Activated T-cell treated with anti-CD3 and anti-CD28 coated beads, Interleukin-2, amount 50 U/mL, for 48 hours (primary cell): ENCODE data around the gene P2RY2.

Experiments
- DNase-seq, 2 experiments: peaks; one replicate each; pipeline ENCODE4 v3.0.0-alpha.2; 2020

Gene P2RY2

DNA sequence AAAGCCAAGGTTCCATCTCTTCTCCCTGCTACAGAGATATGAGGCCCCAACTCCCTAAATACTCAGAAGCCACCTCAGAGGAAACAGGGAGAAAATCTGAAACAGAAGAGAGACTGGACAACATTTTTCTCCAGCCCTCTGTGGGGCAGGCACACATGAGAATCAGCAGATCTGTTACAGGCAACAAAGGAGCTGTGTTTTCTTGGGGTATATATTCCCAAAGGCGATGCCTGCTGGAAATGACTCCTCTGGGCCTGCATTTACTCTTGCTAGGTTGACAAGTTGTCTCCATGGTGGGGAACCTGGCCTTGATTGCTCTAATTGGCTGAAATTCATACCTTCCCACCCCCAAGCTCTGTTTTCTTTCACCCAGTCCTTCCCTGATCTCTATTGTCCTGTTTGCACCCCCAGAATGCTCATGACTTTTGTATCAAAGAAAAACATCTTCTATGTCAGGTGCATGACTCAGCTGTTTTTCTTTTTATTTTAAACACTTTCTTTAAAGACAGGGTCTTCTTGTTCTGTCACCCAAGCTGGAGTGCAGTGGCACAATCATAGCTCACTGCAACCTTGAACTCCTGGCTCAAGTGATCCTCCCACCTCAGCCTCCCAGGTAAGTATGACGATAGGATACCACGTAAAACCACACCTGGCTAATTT lies 30.6 kb downstream of the P2RY2 start:
- no peak for DNase-seq

DNA sequence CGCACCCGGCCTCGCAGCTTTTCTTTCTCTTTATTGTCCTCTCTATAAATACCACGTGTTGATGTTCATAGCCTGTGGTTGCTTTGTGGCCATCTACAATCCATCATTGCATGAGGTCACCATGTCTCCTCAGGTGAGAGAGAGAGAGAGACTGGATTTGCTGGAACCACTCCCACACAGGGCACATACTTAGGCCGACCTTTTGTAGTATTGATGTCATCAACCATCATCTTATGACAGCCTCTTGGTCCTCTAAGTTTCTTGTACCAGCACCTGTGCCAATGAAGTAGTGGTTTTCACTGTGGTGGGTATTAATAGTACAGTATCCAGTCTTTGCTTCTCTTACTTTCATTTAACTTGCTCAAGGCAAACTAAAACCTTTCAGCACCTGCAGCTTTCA lies 31.2 kb downstream of the P2RY2 start:
- DNase-seq: no peak

DNA sequence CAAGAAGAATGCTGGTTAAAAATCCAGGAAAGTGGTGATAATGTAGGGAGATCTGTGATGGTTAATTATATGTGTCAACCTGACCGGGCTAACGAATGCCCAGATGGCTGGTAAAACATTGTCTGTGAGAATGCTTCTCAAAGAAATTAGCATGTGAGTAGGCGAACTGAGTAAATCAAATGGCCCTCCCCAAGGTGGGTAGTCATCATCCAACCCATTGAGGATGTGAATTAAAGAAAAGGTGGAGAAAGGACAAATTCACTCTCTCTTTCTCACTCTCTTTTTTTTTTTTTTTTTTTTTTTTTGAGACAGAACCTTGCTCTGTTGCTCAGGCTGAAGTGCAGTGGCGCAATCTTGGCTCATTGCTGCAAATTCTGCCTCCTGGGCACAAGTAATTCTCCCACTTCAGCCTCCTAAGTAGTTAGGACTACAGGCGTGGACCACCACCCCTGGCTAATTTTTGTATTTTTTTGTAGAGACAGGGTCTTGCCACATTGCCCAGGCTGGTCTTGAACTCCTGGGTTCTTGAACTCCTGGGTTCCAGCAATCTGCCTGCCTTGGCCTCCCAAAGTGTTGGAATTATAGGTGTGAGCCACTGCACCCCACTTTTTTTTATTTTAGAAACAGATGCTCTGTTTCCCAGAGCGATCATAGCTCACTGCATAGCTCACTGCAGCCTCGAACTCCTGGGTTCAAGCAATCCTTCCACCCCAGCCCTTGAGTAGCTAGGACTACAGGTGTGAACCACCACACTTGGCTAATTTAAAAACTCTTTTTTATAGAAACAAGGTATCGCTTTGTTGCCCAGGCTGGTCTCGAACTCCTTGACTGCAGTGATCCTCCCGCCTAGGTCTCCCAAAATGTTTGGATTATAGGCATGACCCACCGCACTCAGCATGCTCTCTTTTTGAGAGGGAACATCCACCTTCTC lies 32.0 kb downstream of the P2RY2 start:
- peak in 1 of 2 experiments; percentile 27 for DNase-seq

DNA sequence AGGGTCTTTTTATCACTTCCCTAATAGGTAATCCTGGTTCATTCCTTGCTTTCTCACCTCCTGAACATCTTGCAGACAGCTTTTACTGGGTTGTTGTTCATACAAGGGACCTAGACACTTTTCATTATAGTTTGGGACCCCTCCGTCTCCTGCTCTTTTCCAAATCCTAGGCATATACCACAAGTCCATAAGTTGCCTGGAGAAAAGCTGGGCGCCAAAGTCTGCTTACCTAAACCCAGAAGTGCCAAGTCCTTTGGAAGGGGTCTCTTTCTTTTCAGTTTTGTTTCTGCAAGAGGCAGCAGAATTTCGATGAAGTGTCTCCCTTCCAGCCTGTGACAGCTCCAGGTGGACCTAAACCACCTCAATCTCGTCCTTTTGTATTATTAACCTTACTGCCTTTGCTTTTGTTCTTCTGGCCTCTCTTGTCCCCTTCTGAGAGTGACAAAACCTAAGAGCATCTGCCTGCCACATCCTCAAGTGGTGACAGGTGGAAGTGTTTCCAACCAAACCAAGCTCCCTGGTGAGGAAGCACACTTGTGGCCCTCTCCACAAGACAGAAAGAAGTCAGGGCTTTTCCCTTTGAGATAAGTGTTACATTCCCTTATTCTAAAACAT lies 34.6 kb downstream of the P2RY2 start:
- no peak for DNase-seq

DNA sequence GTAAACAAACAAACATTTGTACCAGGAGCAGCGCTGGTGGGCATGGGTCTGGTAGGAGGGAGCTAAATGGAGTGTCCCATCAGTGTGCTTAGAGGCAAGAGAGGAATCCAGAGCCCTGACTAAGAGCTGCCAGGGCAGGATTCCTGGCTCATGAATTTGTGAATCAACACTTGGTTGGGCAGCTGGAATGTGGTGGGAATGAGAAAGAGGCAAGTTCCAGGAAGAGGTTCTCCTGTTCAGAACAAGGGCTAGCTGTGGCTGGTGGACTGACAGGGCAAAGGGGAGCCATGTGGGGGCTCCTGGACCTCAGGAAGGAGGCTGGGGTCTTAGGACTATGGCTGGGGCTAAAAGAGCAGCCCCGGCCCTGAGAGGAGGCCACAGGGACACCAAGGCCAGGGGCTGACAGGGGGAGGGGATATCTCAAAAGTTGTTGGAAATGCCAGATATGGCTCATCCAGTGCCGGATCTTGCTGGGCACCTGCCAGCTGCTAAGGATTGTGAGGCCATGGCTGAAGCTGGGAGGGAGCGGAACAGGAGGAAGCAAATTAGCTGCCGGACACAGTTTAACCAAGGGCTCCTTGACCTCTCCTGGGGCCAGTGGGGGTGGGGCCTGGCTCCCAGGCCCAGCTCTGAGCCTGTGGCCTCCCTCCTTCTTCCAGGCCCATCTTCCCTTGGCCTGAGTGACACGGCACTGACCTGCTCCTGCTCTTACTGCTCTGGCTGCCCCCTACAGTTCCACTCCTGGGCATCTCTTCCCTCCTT lies 39.4 kb downstream of the P2RY2 start:
- no peak for DNase-seq

DNA sequence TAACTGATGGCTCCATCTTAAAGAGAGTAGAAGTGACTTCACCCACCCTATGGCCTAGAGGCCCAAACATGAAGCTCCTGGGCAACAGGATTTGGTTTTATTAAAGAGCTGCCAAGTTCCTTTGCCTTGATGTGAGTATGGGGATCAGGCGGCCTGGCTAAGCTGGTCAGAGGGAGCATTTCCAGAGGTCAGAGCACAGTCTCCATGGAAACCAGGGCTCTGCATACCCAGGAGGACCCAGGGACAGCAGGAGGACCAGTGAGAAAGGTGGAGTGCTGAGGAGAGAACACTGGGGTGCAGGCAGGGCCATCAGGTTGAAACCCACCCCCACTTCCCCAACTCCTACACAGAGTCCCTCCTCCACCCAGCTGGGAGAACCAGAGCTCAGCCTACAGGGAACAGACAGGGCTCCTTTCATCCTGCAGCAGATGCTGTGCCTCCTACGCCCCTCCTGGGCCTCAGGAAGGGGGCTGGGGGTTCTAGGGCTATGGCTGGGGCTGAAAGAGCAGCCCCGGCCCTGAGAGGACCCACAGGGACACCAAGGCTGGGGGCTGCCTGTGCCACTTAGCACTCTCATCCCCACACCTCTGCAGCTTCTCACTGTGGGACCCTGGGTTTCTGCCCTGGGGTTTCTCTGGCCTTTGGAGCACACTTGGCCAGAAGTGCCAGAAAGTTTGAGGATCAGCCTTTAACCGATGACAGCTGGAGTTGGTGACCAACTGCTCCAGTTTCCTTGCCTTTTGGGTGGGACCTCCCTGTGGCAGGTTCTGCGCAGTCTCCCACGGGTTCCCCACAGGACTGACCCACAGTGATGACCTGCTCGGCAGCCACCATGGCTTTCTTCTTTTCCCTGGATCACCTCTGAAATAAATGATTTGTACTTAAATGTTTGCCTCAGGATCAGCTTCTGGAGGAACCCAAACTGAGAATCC lies 40.3 kb downstream of the P2RY2 start:
- no peak for DNase-seq

DNA sequence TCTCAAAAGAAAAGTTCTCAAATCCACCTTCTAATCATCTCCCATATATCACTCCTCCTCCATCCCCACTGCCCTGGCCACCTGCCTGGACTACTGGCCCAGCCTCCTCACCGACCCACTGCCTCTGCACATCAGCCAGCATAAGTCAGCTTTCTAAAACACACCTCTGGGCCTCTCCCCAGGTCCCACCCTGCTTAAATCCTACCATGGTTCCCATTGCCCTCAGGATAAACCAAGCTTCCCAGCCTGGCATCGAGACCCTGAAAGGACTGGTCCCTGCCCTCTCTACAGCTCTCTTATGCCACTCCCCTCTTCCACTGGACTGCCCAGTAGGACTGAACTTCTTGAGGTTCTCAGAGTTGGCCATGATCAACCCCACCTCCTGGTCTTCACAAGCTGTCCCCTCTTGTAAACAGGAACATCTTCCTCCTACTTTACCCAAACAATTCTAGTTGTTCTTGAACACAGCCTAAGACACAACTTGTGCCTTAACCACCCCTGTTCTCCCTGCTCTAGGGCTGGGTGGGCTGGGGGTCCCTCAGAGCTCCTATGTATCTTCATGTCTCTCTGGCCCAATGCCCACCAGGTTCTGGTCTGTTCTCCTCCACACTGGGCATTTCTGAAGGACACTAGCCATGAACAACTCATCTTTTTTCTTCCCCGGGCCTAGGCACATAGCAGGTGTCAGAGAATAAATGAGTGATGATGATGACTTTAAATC lies 41.5 kb downstream of the P2RY2 start:
- DNase-seq: no peak

DNA sequence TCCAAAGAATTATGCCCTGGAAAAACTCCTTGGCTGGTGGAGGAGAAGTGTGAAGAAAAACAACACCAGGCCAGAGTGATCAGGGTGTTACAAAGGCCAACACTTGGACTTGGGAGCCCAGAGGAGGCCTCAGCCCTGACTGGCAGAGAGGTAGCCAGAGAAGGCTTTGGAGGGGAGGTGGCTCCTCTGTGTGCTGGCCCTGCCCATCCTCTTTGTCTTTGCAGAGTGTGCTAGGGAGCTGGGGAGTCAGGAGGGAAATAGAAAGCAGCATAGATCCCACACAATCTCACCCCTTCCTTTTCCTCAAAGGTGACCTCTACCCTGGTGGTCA lies 42.0 kb downstream of the P2RY2 start:
- no peak for DNase-seq

DNA sequence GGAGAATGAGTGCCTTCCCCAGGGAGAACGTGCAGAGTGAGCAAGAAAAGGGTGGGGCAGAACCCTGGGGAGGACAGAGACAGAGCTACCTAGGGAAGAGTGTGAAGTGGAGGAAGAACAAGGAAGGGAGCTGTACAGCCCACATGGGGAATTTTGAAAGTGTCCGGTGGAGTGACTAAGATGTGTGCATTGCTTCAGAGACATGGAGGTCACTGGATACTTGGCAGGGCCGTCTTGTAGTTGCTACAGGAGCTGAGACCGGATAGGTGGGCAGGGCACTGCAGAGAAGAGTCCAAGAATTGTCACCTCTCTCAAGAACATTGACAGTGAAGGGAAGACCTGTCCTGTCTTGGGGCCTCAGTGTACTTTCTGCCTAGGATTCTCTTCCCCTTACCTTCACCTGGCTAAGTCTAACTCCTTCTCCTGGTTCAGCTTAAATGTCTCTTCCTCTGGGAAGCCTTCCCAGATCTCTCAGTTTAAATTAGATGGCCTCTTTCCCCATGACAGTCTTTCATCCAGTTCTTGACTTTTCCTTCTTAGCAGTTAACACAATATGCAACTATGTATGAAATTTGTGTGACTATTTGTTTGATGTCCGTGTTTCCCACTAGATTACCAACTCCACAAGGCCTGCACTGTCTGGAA lies 44.9 kb downstream of the P2RY2 start:
- no peak for DNase-seq

DNA sequence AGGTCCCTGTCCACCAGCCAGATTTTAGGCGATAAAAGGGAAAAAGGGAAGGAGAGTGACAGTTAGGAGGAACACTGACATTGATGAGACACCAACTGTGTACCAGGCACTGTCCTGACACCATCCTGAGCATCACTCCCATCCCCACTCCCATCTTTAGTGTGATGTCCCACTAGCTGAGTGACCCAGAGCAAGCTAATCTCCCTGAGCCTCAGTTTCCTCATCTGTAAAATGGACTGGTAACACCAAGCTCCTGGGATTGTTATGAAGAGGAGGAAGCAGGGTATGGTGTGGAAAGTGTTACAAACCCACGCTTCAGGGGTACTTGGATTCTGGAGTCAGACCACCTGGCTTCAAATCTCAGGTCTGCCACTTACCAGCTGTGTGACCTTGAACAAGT lies 45.6 kb downstream of the P2RY2 start:
- DNase-seq: no peak

DNA sequence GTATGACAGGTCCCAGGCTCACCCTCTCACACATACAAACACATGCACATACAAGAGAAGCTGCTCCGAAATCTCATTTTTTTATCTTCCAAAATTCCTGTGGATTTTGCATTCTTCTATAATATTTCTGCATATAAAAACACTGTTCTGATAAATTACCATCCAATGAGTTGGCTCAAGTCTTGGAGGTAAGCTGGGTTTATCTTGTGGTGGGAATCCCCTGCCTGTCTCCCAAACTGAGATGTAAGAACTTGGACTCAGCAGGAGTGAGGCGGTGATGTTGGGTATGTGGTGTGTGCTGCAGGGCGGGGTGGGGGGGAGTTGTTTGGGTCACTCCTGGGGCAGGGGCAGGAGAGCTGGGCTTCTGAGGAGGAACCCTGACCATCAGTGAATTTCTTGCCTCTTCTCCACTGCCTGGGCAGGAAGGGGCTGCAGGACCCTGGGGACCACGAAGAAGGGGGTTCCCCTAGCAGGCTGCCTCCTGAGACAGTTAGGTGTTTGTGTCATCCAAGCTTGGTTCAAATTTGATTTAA lies 47.3 kb downstream of the P2RY2 start:
- no peak for DNase-seq

DNA sequence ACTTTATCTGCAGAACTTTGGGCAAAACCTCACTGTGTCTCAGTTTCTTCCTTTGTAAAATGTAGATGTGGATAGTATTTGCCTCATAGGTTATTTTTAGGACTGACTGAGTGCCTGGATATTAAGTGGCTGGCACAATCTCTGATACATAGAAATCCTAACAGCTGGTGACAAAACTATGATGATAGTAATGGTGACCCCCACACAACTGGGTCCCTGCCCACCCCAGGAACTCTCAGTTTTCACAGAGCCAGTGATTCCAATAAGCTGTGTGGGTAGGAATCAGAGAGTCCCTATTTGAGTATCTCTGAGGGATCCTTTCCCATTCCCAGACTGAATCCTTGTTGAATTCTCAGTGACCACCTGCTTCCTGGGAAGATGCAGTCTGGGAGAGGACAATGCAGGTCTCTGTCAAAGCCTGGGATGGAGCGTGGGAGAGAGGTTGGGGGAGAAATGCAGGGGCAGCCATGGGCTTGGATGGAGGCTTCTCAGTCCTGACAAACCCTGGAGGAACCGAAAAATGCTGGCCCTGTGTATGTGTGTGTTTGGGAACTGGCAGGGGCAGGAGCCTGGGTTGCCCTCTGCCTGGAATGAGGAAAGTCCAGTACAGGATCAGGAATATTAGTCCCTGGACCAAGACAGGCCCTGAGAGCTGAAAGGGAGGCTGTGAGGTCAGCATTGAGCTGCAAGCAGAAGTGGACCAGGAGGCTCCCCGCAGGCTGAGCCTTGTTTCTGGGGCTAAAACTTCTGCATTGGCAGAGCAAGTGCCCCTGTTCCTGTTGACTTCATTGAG lies 48.0 kb downstream of the P2RY2 start:
- no peak for DNase-seq

DNA sequence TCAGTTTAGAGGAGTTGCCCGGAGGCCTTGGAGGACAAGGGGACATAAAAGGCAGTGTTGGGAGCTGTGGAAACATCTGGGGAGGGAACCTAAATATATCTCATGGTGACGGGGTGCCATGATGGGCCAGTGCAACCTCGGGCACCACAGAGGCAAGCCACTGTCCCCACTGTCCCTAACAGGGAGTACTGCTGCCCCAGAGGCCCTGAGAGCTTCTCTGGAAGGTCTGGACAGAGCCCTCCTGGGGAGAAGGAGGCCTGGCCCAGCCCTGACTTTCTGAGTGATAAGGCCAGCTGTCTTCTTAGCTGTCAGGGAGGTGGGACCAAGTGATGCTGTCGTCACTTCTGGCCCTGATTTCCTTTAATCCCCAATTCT lies 48.6 kb downstream of the P2RY2 start:
- no peak for DNase-seq

DNA sequence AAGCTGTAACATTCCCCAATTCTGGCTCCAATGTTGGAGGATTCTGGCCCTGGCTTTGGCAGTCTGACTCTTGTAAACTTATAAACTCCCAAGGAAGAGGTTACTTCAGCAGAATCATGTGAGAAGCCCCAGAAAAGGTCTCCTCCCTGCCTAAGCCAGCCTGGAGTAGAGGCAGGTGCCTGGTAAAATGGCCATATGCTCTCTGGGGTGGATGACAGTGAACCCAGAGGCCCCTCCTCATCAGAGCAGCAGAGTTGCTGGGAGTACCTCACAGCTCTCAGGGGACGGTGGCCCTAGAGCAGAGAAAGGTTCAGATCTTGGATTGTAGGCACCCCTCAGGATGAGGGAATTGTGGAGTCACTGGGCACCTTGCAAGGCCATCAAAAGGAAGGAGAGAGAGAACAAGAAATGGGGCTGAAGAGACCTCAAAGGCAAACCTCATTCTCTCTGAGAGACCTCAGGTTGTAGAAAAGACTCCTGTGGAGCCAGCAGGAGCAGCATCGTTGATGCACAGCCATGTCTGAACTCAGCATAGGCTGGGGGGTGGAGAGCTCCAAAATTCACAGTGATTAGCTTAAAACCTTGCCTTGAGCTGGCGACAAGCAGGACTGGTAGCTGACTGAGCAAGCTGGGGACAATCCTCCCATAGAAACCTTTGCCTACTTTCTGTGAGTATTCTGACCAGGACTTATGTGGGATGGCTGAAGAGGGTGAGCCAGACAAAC lies 49.2 kb downstream of the P2RY2 start:
- peak in 1 of 2 experiments; percentile 6 for DNase-seq

DNA sequence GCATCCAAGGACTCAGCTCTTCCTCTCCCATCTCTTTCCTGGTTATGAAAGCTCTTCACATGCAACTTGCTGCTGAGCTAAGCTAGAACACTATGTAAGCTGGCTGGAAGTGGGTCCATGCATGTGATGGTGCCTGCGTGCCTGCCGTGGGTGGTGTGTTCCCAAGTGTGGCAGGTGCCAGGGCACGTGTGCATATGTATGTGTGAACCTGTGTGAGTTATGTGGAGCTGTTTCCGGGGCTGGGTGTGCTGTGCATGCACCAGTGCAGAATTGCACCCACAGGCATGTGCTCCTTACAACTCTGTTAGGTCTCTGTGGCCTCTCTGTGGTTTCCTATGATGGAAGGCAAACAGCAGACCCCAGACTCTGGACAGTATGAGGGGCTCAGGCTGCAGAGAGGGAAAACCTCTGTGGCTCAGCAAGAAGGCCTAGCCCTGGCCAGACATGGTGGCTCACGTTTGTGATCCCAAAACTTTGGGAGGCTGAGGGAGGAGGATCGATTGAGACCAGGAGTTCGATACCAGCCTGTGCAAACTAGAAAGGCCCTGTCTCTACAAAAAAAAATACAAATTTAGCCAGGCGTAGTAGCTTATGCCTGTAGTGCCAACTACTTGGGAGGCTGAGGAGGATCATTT lies 49.9 kb downstream of the P2RY2 start:
- no peak for DNase-seq

DNA sequence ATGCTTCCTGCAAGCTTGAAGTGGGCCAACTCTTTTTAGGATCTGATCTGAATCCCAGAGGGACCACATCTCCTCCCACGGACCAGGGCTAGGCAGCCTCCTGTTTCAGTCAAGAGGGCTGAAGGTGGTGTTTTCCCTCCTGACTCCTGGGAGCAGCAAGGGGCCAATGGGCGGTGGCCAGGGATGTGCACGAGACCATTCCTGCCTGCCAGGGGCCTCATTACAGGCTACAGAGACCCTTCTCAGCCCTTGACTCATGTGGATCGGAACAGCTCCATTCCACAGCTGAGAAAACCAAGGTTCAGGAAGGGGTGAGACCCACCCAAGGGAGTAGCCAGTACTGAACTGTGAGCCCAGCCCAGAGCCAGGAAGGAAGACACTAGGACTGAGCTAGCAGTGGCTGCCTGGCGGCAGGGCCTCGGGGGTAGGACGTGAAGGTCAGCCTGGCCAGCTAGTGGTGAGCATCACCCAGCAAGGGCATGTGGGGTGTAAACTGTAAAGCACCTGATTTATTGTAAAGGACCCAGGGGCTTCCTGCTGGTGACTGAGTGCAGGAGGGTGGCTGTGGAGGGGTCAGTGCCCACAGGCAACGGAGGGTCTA lies 50.7 kb downstream of the P2RY2 start:
- DNase-seq: peak; percentile 2 to 5

DNA sequence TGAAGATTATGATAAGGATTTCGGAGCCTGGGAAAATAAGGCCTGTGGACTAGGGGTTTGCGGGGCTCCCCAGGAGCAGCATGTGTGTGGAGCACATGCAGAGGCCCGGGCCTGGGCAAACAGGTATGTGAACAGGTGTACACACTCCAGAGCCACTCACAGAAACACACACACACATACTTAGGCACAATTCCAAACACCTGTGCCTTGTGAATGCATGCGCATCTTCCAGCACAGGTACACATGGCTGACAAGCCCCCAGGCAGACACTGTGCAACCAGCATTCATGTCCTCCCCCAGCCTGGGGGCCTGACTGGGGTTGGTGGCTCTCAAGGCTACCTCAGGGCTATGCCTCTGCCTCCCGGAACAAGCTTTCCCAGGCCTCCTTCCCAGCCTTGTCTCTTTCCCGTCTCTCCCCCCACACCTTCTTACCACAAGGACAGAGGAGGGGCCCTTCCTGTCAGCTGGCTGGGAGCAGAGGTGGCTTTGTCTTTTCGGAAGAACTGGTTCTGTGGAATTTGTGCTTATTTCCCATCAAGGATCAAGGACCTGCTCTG lies 51.5 kb downstream of the P2RY2 start:
- DNase-seq: peak in 1 of 2 experiments; percentile 11
